Measurements from ENCODE around the gene WNT8B. TPM values are rescaled to one million over a fixed set of nuclear protein-coding genes. Genes with fewer than 3 reads are reported as not detected.

WNT8B gene, protein sequence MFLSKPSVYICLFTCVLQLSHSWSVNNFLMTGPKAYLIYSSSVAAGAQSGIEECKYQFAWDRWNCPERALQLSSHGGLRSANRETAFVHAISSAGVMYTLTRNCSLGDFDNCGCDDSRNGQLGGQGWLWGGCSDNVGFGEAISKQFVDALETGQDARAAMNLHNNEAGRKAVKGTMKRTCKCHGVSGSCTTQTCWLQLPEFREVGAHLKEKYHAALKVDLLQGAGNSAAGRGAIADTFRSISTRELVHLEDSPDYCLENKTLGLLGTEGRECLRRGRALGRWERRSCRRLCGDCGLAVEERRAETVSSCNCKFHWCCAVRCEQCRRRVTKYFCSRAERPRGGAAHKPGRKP
- total RNA-seq = not detected

DNA sequence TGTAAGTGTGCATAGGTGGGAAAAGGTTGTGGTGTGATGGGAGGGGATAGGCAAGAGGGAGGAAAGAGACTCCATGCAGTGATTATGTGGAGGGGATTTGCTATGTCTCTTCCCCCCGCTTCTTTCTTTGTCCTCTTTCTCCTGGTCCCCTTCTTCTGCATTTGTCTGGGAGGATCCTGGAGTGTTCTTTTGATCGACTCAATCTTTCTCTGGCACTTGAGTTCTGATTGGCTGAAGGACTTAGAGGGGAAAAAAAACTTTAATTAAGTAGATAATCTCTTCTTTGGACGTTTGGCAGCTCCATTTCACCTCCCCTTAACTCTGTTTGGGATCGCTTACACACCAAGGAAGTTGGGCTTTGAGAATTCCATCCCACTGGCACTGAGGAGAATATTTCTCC is at the start of gene WNT8B:
Gene WNT8B (plus strand): TSS at position 301 of the 400 bp plus-strand sequence. CDS start 160 bp downstream, outside the sequence.
- no peak for ATAC-seq

DNA sequence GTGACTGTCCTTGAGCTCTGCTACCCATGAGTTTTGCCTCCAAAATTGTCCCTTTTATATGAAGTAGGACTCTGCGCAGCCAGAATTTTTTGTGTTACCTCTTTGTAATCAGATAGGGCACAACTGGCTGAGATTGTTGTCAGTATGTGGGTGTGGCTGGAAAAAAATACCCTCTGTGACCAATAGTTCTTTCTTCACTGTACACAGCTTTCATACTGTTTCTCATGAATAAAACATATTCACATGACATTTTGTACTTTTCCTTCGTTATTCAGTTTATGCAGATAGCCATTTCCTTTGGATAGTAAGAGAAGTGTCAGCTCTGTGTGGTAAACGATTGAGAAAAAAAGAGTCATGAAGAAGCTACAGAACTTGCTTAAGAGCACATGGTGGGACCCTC is 49.6 kb upstream of the WNT8B start:
- ATAC-seq = no peak

DNA sequence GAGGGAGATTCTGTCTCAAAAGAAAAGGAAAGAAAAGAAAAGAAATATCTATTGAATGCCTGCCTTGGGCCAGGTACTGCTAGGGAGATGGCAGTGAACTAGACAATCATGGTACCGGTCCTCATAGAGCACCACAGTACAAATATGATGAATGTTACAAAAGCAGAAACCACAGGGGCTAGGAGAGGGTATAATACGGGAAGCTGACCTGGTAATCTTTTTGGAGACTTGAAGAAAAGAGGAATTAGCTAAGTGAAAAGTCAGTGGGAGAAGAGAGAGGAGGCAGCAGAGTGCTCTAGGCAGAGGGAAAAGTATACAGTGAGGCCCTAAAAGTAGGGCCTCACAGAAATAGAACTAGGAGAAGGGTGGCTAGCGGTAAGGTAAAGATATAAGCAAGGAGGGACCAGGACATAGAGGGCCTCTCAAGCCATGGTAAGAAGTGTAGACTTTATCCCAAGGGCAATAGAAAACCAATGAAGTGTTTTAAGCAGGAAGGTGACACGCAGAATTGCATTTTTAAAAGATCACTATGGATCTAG is 42.8 kb upstream of the WNT8B start:
- no peak for ATAC-seq

DNA sequence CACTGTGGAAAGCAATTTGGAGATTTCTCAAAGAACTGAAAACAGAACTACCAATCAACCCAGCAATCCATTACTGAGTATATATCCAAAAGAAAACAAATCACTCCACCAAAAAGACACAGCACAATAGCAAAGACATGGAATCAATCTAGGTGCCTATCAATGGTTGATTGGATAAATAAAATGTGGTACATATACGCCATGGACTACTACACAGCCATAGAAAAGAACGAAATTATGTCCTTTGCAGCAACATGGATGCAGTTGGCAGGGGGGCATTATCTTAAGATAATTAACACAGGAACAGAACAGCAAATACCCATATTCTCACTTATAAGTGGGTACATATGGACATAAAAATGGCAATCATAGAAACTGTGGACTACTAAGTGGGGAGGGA is 35.4 kb upstream of the WNT8B start:
- ATAC-seq = no peak

DNA sequence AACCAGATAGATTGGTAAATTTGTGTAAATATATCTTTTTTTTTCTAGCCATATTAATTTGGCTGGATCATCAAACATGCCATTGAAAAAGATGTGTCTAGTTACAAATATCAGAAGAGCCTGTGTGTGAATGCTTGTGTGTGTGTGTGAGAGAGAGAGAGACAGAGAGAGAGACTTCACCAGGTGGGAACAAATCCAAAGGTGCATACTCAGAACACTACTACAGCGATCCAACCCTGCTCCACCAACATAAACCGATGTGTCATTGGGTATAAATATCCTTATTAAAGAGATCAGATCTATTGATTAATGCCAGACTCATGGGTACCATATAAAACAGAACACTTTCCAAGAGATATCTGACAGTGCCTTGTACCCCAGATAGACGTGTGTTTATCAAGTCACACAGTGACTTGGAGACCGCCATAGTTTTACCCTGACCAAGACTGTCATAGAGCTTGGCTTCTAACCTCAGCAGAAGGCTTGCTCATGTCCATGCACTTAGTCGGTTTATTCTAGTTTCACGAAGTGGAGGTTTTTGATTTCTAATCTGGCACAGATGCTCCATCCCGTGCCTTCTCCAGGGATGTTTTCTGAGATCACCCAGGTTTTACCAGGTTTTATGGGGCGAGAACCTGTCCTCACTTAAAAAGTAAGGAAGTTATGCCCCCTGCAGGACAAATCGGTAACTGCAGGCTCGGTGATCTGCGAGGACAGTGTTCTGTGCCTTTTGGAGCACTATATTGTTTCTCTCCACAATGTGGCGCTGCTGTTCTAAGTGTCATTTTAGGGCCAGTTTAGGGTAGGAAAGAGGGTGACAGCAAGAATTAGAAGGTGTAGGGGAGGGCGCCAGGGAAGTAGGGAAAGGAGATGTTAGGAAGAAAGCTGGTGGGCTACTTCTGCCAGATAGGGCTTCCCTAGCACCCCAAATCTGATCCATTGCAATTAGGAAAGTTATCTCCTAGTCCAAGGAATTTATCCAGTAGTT is 29.3 kb upstream of the WNT8B start:
- peak; percentile 97 for ATAC-seq

DNA sequence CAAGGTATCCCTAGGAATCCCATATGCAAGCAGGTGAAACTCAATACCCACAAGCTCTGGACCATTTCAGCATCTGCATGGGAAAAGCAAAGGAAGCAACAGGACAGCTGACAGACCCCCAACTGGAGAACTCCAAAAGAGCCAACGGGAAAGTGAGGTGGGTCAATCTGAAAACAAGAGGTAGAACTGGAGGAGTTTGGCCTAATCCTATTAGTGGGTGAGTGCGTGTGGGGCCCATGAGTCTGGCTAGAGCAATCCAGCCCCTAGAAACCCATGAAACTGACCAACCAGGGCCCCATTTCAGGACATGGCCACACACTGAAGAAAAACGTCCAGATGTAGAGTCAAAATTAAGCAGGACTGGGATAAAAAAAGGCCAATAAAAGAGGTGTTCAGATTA is 26.6 kb upstream of the WNT8B start:
- ATAC-seq = no peak

DNA sequence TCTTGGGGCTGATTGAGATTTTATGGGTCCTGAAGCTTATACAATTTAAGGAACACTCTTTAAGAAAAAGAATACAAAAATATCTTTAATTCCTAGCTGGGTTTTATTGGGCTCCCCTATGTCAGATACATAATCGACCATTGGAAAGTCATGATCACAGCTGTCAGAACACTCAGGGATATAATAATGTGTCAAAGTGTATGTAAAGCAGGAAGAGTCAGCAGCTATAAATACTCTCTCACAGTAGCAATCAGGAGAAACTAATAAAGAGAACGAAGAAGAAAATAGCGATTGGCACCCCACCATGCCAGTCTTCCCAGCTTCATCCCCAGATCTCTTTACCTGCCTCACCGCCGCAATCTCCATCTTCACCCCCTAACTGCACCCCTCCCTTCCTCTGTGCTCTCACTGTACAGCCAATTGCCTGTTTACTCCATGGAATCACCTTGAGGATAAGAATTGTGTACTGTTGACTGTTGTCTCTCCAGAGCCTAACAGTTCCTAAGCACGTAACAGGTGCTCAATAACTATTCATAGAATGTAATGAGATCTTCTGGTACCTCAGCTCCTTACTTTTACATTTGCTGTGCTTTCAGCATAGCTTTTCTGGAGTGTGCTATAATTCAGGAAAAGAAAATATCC is 24.0 kb upstream of the WNT8B start:
- ATAC-seq = no peak

DNA sequence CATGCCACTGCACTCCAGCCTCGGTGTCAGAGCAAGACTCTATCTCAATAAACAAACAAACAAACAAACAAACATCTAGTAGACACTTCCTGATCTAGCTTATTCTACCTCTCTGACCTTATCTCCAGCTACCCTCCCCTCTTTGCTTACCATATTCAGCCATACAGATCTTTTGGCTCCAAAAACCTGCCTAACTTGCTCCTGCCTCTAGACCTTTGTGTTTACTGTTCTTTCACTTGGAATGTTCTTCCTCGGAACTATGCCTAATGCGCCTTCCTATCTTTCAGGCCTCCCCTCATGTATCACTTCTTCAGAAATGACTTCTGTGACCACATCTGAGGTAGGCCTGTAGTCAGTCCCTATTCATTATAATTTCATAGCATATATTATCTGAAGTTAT is 20.3 kb upstream of the WNT8B start:
- no peak for ATAC-seq

DNA sequence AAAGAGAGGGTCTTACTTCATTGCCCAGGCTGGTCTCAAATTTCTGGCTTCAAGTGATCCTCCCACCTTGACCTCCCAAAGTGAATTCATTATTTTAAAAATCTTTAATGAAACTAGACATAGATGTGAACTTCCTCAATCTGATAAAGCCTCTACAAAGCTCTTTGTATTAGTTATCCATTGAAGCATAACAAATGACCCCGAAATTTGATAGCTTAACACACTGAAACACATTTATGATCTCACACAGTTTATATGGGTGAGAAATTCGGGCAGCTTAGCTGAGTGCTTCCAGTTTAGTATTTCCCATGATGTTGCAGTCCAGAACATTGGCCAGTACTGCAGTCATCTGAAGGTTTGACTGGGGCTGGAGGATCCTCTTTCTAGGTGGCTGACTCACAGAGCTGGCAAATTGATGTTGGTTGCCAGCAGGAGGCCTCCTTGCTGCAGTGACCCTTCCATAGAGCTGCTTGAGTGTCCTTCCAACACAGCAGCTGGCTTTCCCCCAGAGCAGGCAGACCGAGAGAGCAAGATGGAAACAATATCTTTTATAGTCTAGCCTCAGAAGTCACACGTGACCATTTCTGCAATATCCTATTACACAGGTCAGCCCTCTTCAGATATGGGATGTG is 16.6 kb upstream of the WNT8B start:
- no peak for ATAC-seq

DNA sequence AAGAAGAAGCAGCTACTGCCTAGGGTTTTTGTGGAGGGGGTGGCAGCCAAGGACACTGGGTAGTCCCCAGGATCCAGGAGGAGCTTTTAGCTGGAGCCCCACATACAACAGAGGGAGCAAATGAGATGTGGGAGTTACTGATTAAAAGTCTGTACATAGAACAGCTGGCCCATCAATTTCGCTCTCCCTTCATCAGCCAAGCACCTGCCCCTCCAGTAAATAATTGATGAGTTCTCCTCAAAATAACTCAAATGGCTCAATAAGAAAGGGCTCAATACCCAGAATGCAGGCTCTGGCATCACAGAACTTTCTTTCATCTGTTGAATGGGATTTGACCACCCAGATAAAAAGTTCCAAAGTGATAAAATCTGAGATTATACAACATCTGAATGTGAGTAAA is 15.1 kb upstream of the WNT8B start:
- ATAC-seq = no peak

DNA sequence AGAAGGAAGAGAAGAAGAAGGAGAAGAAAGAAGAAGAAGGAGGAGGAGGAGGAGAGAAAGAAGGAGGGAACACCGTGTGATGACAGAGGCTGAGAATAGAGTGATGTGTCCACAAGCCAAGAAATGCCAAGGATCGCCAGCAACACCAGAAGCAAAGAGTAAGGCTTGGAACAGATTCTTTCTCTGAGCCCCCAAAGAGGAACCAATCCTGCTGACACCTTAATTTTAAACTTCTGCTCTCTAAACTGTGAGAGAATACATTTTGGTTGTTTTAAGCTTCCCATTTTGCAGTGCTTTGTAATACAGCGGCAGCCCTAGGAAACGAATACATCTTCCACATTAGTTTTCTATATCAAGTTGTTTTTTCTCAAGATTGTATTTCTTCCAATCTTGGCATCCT is 13.9 kb upstream of the WNT8B start:
- no peak for ATAC-seq

DNA sequence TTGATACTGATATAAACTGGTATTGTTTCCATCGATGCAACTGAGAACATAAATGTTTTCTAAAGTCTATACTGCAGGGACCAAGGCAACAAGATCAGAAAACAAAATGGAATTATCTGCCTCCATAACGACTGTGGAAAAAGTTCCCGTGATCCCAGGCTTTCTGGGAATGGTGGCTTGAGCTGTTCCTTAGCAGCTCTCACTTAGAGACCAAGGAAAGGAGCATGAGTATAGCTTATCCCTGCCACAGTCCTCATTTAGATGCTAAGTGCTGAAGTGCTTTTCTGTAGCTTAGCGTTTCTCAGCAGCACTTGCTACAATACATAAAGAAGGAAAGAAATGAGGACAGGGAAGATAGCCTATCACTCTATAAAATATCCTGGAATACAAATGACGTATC is 5.5 kb downstream of the WNT8B start:
- no peak for ATAC-seq

DNA sequence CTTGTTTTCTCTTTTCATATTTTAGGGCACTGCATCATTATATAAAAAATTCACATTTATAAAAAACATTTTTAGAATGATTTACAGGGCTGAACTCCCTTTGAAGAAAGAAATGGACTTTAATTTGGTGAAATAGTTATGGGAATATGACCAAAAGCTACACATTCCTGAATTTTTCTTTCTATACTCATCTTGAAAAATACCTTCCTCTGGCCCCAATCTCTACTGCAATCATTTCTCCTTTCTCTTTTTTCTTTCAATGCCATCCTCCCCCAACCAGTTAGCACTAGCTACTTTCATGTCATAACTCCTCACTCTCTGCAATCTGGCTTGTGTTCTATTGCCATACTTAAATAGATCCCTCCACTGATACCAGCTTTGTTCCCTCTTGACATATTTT is 6.2 kb downstream of the WNT8B start:
- ATAC-seq = no peak

DNA sequence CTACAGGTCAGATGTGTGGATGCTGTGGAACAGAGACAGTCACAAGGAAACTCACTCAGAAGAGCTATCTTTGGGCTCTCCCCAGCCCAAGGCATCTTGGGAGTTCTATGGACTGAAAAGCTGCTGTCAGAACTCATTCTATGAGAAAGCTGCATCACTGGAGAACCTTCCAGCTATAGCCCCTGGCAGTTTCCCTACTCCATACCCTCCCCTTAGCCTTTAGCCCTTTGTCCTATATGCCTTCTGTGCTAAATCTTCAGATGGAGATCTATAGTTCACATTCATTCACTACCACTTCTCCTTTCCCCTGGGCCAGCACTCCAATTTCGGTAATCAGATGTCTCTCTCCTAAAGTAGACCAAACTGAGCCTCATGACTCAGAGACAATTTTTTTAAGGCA is 6.9 kb downstream of the WNT8B start:
- ATAC-seq = no peak

DNA sequence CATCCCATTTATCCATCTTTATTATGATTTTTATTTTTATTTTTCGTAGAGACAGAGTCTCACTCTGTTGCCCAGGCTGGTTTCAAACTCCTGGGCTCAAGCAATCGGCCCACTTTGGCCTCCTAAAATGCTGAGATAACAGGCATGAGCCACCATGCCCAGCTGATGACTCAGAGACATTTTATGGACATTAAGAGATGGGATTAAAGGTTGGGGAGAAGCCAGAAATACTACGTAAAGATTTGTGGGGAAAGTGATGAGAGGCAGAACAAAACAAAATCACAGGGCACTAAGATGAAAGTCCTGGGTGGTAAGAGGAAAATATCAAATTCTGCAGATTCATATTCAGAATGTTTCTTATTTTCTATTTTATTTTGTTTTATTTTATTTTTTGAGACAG is 7.6 kb downstream of the WNT8B start:
- ATAC-seq = no peak

DNA sequence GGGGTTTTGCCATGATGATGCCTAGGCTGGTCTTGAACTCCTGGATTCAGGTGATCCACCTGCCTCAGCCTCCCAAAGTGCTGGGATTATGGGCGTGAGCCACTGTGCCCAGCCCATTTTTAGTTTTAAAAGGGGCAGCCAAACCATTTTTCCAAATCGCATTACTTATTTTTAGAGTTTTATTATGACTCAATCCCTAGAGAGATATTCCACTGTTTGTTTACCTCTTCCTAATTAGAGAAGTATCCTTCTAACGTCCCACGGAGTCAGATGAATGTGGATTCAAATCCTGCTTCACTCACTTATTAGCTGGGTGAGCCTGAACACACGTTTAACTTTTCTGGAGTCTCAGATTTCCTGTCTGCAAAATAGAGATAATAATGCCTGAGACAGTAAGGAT is 15.2 kb downstream of the WNT8B start:
- no peak for ATAC-seq

DNA sequence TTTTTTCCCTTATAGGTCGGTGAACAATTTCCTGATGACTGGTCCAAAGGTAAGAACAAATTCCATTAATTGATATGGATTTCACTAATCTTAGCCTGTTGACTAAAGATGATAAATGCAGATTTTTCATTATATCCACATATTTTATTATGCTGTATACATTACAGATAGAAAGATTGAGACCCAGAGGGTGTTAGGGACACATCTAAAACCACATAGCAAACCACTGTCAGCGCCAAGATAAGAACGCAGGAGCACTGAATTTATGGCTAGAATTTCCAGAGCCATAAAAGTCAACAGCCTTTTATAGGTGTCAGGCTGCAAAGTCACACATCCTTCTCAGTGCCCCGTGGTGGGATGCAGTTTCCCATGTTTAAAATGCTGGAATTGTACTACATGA is 16.2 kb downstream of the WNT8B start:
- no peak for ATAC-seq

DNA sequence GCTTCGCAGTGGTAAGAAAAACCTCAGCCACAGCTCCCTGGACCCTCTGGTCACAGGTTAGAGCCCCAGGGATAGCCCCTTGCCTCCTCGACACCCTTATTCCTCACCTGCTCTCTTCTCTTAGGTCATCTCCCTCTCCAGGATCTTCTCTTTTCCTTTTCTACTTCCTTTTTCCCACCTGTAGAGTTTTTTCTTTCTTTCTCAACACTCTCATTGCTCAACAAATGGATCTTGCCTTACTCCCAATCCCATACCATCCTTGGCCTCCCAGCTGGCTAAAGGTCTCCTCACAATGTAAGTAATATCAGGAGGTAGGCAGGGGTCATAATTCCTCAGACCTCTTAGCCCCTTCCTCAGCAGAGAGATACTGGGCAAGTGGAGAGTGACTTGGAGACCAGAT is 17.2 kb downstream of the WNT8B start:
- ATAC-seq = no peak

DNA sequence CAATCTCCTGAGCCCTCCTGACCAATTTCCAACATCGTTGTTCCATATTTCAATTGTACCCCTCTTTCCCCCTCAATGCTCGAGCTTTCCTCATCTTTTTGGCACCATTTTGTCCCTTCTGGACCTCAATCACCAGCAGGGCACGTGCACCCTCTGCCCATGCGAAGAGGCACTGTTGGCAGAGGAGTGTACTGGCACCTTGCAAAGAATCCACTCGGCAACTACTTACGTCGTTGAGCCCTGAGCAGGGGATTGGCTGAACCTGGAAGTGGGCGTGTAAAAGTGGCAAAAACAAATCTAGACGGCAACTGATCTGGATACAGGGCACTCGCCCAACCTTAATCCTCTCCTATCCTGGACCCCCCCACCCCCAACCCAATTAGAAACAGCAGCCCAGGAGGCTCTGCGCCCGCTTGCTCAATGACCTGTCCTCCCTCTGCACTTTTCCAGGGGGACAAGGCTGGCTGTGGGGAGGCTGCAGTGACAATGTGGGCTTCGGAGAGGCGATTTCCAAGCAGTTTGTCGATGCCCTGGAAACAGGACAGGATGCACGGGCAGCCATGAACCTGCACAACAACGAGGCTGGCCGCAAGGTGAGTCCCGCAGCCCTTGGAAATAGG is 18.8 kb downstream of the WNT8B start:
- peak; percentile 96 for ATAC-seq

DNA sequence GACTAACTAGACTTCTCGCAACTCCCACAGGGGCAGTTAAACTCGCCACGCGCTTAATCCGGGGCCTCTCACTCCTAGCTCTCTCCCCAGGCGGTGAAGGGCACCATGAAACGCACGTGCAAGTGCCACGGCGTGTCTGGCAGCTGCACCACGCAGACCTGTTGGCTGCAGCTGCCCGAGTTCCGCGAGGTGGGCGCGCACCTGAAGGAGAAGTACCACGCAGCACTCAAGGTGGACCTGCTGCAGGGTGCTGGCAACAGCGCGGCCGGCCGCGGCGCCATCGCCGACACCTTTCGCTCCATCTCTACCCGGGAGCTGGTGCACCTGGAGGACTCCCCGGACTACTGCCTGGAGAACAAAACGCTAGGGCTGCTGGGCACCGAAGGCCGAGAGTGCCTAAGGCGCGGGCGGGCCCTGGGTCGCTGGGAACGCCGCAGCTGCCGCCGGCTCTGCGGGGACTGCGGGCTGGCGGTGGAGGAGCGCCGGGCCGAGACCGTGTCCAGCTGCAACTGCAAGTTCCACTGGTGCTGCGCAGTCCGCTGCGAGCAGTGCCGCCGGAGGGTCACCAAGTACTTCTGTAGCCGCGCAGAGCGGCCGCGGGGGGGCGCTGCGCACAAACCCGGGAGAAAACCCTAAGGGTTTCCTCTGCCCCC is 19.5 kb downstream of the WNT8B start:
- peak; percentile 68 for ATAC-seq

DNA sequence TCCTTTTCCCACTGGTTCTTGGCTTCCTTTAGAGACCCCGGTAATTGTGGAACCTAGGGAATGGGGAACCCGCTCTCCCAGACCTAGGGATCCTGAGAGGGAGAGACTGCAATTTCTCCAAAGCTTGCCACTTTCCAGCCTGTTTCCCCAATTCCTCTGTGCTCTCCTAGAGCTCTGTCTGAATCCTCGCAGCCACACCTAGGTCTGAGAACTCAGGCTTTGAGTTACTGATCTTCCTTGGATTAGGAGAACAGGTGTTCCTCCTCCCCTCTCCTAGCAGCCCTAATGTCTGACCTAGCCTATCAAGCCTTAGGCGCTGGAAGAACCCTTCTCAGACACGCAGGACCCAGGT is 20.0 kb downstream of the WNT8B start:
- peak; percentile 5 for ATAC-seq

Data from esophagus mucosa (tissue), 1 donor.